Fibroblast of villous mesenchyme (primary cell): ENCODE results near the gene C18orf63. TPM values are rescaled to one million over a fixed set of nuclear protein-coding genes. Genes with fewer than 3 reads are reported as not detected.
A peak's percentile ranks its signal among the peaks of the same experiment; 100 is the strongest.
"Not testable (repeated sequence)": the region's sequence is repeated elsewhere in the genome, so short reads cannot be mapped to it uniquely, and the experiment has no call there.

Source experiments
- DNase-seq: peaks from one replicate; pipeline ENCODE4 v3.0.0-alpha.2; 2010; ENCODE audit warnings: low read depth
- H3K4me3 ChIP-seq: 2 replicates; pipeline ENCODE4 v1.5.1; 2011; ENCODE audit warnings: low read depth, mild to moderate bottlenecking, low read length
- total RNA-seq: library from RNA; depleted of rRNA; stranded (reverse); fragments of >200 nt; gene quantifications from 2 replicates; pipeline ENCODE4 v1.2.3, GENCODE V29; 2012
- TF ChIP-seq, protein P1 (sequence below): IDR thresholded peaks from 2 replicates; pipeline ENCODE4 v1.5.1; 2012; ENCODE audit warnings: low read depth, mild to moderate bottlenecking, low read length; ENCODE audit not compliant: insufficient read depth

C18orf63 gene
- total RNA-seq, 1 donor: not detected

GRCh38 chr18:74290794-74291471 lies 24.7 kb upstream of the C18orf63 start:
- peak overlapping the region; percentile 98 for H3K4me3 ChIP-seq
- TF ChIP-seq, protein P1, sequence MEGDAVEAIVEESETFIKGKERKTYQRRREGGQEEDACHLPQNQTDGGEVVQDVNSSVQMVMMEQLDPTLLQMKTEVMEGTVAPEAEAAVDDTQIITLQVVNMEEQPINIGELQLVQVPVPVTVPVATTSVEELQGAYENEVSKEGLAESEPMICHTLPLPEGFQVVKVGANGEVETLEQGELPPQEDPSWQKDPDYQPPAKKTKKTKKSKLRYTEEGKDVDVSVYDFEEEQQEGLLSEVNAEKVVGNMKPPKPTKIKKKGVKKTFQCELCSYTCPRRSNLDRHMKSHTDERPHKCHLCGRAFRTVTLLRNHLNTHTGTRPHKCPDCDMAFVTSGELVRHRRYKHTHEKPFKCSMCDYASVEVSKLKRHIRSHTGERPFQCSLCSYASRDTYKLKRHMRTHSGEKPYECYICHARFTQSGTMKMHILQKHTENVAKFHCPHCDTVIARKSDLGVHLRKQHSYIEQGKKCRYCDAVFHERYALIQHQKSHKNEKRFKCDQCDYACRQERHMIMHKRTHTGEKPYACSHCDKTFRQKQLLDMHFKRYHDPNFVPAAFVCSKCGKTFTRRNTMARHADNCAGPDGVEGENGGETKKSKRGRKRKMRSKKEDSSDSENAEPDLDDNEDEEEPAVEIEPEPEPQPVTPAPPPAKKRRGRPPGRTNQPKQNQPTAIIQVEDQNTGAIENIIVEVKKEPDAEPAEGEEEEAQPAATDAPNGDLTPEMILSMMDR: peak; percentile 18
- no peak for DNase-seq

DNA sequence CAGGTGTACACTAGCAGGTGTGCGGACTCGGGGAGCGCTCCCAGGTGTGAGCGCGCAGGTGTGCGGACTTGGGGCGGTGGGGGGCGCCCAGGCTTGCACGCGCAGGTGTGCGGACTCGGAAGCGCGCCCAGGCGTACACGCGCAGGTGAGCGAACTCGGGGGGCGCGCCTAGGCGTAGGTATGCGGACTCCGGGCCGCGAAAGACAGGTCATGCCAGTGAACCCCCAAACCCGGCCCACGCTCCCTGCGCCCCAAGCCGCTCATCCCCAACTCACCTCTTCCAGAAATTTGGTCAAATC lies 24.2 kb upstream of the C18orf63 start:
- DNase-seq: no peak
- peak overlapping the region; percentile 98 for H3K4me3 ChIP-seq
- TF ChIP-seq, protein P1: no peak

DNA sequence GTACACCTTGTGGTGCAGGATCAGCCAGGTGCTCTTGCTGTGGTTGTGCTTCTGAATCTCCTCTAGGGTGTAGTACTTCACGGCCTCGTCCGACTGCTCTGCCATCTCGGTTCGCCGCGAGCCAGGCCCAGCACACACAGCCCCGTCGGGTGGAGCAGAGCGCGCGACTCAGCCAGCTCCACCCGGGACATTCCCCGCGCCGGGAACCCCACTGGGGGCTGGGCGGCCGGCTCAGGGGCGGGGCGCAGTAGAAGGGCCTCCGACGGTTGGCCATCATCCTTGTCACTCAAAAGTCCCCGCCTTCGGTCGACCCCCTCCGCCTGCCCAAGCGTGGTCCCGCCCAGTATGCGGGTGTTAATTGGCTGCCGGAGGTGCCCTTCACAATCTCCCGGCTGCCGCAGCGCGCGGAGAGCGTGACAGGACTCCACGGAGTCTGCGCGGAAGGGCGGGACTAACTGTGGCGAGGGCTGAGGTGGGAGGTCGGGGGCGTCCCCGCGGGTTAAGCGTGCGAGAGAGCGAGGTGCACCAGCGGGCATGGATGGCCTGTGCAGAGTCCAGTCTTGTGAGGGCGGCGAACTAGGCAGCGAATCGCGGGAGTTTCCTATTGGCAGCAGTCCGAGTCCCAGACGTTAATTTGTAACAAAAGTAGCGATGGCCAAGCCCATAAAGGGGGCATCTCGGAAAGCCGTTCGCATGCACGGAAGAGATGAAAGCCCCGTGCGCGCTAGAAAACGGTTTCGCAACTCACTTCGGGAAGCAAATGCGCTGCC lies 23.7 kb upstream of the C18orf63 start, which contains the start of gene CYB5A:
CYB5A (minus strand) TSS at position 193 of the 770 bp plus-strand sequence; CDS start at position 105, 88 bp downstream.
- peak; percentile 98 for DNase-seq
- peak within 1 kb of the TSS; percentile 98 for H3K4me3 ChIP-seq
- TF ChIP-seq, protein P1: no peak

GRCh38 chr18:74292541-74292858 lies 23.1 kb upstream of the C18orf63 start:
- no peak for DNase-seq
- TF ChIP-seq, protein P1: no peak
- H3K4me3 ChIP-seq: peak overlapping the region; percentile 98

GRCh38 chr18:74292982-74293381 lies 22.7 kb upstream of the C18orf63 start:
- not testable (repeated sequence) for H3K4me3 ChIP-seq, DNase-seq

GRCh38 chr18:74294526-74294925 lies 21.1 kb upstream of the C18orf63 start:
- TF ChIP-seq, protein P1: no peak
- no peak overlapping the region for H3K4me3 ChIP-seq
- DNase-seq: no peak

DNA sequence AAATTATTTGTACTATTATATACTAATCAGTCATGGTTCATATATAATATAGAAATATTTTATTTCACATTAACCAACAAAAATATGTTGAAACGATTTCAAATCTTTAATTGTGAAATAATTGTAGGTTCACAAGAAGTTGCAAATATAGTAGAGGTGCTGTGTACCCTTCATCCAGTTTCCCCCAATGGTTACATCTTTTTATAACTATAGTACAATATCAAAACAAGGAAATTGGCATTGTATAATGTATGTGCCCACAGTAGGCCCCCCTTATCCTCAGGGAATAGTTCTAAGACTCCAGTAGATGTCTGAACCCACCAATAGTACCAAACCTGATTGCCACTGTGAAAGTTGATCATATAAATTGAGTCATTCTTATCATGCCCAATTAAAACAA lies 16.5 kb upstream of the C18orf63 start:
- no peak overlapping the region for H3K4me3 ChIP-seq
- TF ChIP-seq, protein P1: no peak
- DNase-seq: no peak
